HG03066 (cell line): ENCODE measurements around the gene GFM1.
A peak's percentile ranks its signal among the peaks of the same experiment; 100 is the strongest.
"Not testable (repeated sequence)": the region's sequence is repeated elsewhere in the genome, so short reads cannot be mapped to it uniquely, and the experiment has no call there.

Experiments used
- ATAC-seq: cut with Tn5 transposase; IDR thresholded peaks from one replicate; pipeline ENCODE4 v1.9.1; 2021; ENCODE audit warnings: low read depth; ENCODE audit not compliant: unreplicated experiment

The GFM1 gene

GRCh38 chr3:158672215-158673176, 28.2 kb downstream of the GFM1 start, which contains the start of gene LXN:
TSS of gene LXN (minus strand) at chr3:158672648. CDS start at chr3:158672478, 170 bp downstream.
- ATAC-seq, result peak; percentile 99

GRCh38 chr3:158678687-158679086, 34.4 kb downstream of the GFM1 start:
- ATAC-seq, result no peak

GRCh38 chr3:158679547-158680000, 35.2 kb downstream of the GFM1 start:
- no peak for ATAC-seq

- ATAC-seq, result no peak
These were observed 36.5 kb downstream of the GFM1 start for GRCh38 chr3:158680861-158681260.

GRCh38 chr3:158683230-158683962, 39.1 kb downstream of the GFM1 start:
- ATAC-seq, result no peak

- ATAC-seq, result no peak
These were observed 40.8 kb downstream of the GFM1 start for GRCh38 chr3:158685159-158685558.

- not testable (repeated sequence) for ATAC-seq
These were observed 49.6 kb downstream of the GFM1 start for GRCh38 chr3:158693866-158694456.

DNA sequence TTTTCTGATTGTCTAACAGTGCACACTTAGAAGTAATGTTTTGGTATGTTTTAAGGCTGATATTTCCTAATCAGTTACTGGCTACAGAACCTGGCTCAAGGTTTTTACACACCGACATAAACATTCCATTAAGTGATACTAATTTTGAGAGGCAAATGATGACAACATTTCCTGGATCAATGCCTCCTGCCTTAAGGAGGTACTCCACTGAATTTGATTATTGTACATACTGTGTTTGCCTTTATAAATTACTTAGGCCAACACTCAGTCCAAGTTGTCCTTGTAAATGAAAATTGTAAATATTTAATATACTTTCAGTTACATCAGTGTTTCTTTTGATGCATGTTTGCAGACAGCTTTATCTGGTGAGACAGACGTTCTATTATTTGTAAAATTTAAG, 52.3 kb downstream of the GFM1 start:
- no peak for ATAC-seq

- ATAC-seq, result no peak
These were observed 56.2 kb downstream of the GFM1 start for GRCh38 chr3:158700559-158700958.

DNA sequence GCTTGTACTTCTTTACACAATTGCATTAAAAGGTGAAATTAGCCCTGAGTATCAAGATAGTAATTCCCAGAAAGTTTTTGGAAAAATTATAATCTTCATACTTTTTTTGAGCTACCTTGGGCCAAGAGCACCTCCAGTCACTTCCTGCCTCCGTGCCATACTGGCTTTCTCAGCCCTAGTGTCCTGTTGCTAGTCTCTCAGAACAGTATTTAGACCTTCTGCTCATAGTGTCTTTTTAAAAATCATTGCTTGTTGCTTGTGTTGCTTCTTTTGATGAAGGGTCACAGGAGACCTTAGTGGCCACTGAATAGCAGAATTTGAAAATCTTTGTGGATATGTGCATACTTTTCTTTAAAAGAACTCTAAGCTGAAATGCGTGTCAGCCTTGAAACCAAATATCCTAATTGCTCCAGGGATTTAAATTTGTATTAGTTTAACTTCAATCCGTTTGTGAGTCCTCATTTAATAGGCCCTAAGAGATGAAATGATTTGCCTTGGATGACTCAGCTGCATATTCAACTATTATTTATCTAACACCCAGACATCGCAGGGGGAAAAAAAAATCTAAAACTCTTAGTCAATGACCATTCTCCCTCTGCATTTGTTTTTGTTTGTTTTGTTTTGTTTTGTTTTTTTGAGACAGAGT, 57.2 kb downstream of the GFM1 start:
- no peak for ATAC-seq

DNA sequence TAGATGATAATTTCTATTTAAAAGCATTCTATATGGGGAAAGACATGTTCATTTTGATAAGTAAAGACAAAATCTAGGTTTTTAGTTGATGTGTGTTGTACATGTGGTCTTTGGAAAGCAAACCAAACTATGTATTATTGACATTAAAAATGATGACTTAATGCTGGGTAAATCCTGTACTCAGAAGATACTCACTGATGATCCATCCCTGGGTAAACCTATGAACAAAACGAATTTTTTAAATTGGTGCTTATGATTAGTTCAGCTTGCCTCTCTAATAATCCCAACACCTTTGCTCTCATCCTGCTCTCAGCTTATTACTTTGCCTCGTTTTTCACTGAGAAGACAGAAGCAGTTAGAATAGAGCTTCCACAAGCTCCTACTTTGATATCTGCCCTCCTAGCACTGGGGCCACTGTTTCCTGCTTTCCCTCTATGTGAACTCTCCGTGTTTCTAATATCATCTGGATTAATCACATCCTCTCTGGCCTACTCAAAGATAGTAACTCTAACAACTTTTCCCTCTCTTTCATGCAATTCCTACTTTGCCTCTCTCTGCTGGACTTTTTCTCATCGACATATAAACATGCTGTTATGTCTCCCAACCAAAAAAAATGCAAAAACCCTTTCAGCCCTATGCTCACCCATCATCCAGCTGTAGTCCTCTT, 58.6 kb downstream of the GFM1 start:
- ATAC-seq, result no peak

GRCh38 chr3:158703566-158703965, 59.2 kb downstream of the GFM1 start:
- no peak for ATAC-seq

- no peak for ATAC-seq
These were observed 65.3 kb downstream of the GFM1 start for GRCh38 chr3:158709666-158710083.

GRCh38 chr3:158710601-158711000, 66.3 kb downstream of the GFM1 start:
- no peak for ATAC-seq

DNA sequence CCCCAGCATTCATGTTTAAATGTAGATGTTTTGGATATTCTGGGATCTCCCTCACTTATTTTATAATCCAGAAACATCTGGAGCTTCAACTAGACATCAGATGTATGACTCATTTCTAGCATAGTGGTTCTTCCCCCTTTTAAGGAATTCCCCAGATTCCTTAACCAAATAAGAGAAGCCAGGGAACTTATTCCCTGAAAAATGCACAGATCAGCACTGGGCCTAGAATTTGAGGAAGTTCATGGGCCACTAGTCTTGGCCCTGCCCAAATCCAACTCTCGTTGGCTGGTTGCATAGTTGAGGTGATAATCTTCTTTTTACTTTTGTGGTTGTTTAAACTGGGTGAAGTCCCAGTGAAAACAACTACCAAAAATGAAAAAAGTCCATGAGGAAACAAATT, 67.6 kb downstream of the GFM1 start:
- no peak for ATAC-seq

- no peak for ATAC-seq
These were observed 68.1 kb downstream of the GFM1 start for GRCh38 chr3:158712443-158712842.

DNA sequence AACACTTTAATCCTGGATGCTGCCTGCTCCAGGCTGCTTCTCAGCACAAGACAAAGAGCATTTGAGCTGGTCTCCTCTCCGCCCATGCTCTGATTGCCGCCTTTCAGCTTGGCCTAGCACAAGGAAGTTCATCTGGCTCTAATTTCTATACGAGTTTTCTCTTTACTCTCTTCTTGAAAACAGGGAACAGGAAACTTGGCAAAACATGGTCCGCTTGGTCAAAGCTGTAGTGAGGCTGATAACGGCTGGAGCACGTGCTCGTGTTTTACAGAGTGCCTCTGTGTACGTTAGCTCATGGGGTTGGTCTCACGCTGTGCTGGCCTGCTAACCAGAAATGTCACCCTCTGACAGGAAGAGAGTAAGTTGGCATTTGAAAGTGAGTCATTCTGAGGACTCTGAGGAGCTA, 68.8 kb downstream of the GFM1 start:
- ATAC-seq, result no peak

GRCh38 chr3:158717576-158717975, 73.2 kb downstream of the GFM1 start:
- ATAC-seq, result no peak

DNA sequence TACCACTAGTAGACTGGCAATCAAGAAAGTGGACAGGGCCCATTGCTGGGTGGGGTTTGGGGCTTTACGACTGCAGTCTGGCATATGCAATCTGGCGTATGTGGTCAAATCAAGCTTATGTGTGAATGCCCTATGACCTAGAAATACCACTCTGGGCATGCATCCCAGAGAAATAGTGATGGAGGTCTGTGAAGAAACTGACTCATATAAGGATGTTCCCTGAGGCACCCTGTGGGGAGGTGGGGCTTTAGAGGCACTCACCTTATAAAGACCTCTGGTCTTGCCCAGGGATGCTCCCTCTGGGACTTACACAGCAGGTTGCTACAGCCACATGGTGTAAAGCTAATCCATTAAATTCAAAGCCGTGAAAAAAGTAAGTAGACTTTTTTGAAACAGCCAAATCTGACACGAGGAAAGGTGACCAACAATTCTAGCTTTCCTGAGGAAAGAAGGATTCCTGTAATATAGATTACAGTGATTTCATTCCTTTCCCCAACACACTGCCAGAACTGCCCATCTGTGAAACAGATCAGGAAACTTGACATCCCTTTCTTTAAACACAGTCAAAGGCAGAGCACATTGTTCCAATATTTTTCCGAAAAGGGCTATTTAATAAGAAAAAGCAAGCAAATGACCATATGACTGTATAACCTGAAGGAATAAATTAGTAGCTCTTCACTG, 74.3 kb downstream of the GFM1 start:
- no peak for ATAC-seq
